ENCODE measurements around the gene NAMPT.

DNA sequence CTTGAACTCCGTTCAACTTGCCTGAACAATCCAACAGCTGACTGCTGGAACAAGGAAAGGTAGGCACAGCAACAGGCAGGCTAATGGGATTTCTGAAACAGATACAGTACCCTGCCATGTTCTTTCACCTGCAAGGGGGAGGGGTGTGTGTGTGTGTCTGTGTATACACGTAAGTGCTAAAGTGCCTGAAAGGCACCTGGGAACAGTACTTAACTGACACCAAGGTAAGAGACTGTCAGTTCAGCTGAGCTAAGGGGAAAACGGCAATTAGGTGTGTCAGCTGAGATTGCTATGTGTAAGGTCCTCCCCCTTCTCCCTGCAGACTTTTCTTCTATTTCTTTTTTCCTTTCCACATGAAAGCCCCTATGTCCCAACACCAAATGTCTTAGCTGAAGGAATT is 27.0 kb downstream of the NAMPT start:
- TF ChIP-seq POLR2A (IDR thresholded peaks at IDR 0.05), result no peak
- TF ChIP-seq, protein P1, sequence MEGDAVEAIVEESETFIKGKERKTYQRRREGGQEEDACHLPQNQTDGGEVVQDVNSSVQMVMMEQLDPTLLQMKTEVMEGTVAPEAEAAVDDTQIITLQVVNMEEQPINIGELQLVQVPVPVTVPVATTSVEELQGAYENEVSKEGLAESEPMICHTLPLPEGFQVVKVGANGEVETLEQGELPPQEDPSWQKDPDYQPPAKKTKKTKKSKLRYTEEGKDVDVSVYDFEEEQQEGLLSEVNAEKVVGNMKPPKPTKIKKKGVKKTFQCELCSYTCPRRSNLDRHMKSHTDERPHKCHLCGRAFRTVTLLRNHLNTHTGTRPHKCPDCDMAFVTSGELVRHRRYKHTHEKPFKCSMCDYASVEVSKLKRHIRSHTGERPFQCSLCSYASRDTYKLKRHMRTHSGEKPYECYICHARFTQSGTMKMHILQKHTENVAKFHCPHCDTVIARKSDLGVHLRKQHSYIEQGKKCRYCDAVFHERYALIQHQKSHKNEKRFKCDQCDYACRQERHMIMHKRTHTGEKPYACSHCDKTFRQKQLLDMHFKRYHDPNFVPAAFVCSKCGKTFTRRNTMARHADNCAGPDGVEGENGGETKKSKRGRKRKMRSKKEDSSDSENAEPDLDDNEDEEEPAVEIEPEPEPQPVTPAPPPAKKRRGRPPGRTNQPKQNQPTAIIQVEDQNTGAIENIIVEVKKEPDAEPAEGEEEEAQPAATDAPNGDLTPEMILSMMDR (IDR thresholded peaks at IDR 0.05), result no peak

Measured in heart left ventricle (tissue), 13 donors.